ENCODE results near the gene KLK3.

DNA sequence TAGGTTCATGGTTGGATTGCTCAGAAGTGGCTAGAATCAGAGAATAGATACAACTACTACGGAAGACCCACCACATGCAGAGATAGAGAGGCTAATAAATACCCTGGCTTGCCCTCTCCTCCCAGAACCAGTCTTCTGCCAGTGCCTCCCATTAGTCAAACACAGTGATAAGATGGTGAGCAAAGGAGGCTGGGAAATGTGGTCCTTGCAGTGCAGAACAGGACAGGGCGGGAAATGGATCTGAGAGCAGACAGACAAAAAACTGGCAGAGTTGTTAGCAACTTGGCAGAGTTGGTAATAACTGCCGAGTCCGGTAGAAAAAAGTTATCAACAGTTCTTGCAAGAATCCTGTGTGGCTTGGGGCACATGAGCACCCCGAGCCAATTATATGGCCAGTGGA lies 39.8 kb upstream of the KLK3 start:
- TF ChIP-seq, protein P1, sequence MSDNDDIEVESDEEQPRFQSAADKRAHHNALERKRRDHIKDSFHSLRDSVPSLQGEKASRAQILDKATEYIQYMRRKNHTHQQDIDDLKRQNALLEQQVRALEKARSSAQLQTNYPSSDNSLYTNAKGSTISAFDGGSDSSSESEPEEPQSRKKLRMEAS (IDR thresholded peaks at IDR 0.05), result no peak
- TF ChIP-seq EP300 (IDR thresholded peaks at IDR 0.05; ENCODE audit: borderline replicate concordance) (no peak), YY1 (IDR thresholded peaks at IDR 0.05; ENCODE audit: low read depth) (no peak), CREB1 (IDR thresholded peaks at IDR 0.05; ENCODE audit: low read depth) (no peak), TAF1 (IDR thresholded peaks at IDR 0.05; ENCODE audit: low read depth) (no peak), CEBPB (IDR thresholded peaks at IDR 0.05) (no peak), ZBTB7A (IDR thresholded peaks at IDR 0.05; ENCODE audit: low read depth) (no peak), TCF12 (IDR thresholded peaks at IDR 0.05; ENCODE audit: low read depth) (no peak), FOXM1 (IDR thresholded peaks at IDR 0.05; ENCODE audit: borderline replicate concordance, low read depth) (no peak), NFIC (IDR thresholded peaks at IDR 0.05) (no peak)
- TF ChIP-seq, protein P2, sequence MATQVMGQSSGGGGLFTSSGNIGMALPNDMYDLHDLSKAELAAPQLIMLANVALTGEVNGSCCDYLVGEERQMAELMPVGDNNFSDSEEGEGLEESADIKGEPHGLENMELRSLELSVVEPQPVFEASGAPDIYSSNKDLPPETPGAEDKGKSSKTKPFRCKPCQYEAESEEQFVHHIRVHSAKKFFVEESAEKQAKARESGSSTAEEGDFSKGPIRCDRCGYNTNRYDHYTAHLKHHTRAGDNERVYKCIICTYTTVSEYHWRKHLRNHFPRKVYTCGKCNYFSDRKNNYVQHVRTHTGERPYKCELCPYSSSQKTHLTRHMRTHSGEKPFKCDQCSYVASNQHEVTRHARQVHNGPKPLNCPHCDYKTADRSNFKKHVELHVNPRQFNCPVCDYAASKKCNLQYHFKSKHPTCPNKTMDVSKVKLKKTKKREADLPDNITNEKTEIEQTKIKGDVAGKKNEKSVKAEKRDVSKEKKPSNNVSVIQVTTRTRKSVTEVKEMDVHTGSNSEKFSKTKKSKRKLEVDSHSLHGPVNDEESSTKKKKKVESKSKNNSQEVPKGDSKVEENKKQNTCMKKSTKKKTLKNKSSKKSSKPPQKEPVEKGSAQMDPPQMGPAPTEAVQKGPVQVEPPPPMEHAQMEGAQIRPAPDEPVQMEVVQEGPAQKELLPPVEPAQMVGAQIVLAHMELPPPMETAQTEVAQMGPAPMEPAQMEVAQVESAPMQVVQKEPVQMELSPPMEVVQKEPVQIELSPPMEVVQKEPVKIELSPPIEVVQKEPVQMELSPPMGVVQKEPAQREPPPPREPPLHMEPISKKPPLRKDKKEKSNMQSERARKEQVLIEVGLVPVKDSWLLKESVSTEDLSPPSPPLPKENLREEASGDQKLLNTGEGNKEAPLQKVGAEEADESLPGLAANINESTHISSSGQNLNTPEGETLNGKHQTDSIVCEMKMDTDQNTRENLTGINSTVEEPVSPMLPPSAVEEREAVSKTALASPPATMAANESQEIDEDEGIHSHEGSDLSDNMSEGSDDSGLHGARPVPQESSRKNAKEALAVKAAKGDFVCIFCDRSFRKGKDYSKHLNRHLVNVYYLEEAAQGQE (IDR thresholded peaks at IDR 0.05; ENCODE audit: low read depth), result no peak
- TF ChIP-seq, protein P3, sequence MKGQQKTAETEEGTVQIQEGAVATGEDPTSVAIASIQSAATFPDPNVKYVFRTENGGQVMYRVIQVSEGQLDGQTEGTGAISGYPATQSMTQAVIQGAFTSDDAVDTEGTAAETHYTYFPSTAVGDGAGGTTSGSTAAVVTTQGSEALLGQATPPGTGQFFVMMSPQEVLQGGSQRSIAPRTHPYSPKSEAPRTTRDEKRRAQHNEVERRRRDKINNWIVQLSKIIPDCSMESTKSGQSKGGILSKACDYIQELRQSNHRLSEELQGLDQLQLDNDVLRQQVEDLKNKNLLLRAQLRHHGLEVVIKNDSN (IDR thresholded peaks at IDR 0.05), result no peak

All from Ishikawa (cell line).